Stomach (tissue), 9 donors: Measurements from ENCODE around the gene PRDM2. TPM values are rescaled to one million over a fixed set of nuclear protein-coding genes. Genes with fewer than 3 reads are reported as not detected.

Experiments used
- DNase-seq, 2 donors: peaks; one replicate each; pipeline versions ENCODE4 v3.0.0 to v3.0.0-alpha.2; 2013 to 2019
- H3K27ac ChIP-seq, 5 donors: fragments of 200-600 bp in 4 of 5; sonication (generic) in 4 of 5; one replicate each; pipeline ENCODE4 v1.5.1; 2013 to 2019; ENCODE audit warnings: mild to moderate bottlenecking in 1 of 5, moderate library complexity in 1 of 5
- H3K27me3 ChIP-seq, 3 donors: fragments of 200-600 bp; sonication (generic); one replicate each; pipeline ENCODE4 v1.5.1; 2017 to 2019; ENCODE audit warnings: mixed run types in 1 of 3
- H3K36me3 ChIP-seq, 4 donors: fragments of 200-600 bp; sonication (generic); 1 replicate in 3 of 4; 2 replicates in 1 of 4; pipeline ENCODE4 v1.5.1; 2016 to 2019
- H3K4me1 ChIP-seq, 4 donors: fragments of 200-600 bp; sonication (generic); one replicate each; pipeline ENCODE4 v1.5.1; 2016 to 2019
- H3K4me3 ChIP-seq, 4 donors: fragments of 200-600 bp; sonication (generic) in 3 of 4; one replicate each; pipeline ENCODE4 v1.5.1; 2016 to 2019; ENCODE audit warnings: mild to moderate bottlenecking in 1 of 4
- H3K9me3 ChIP-seq, 4 donors: fragments of 200-600 bp; sonication (generic); one replicate each; pipeline ENCODE4 v1.5.1; 2016 to 2019
- EP300 ChIP-seq: sonication (generic); formaldehyde crosslinking; IDR thresholded peaks from one replicate; pipeline ENCODE4 v1.6.1; 2017; ENCODE audit warnings: antibody characterized with exemption
- POLR2A ChIP-seq, 4 donors: fragments of 450-650 bp; IDR thresholded peaks; one replicate each; pipeline ENCODE4 v1.6.1; 2016; ENCODE audit warnings: antibody characterized with exemption in 4 of 4, control low read depth in 2 of 4, mild to moderate bottlenecking in 1 of 4, moderate library complexity in 1 of 4
- POLR2AphosphoS5 ChIP-seq, 3 donors: sonication (generic); formaldehyde crosslinking; IDR thresholded peaks; one replicate each; pipeline ENCODE4 v1.6.1; 2016; ENCODE audit warnings: antibody characterized with exemption in 3 of 3
- WGBS, 5 donors: extraction: QIAGEN DNeasy Blood & Tissue Kit in 3 of 5; methylation state at CpG; one replicate each; pipeline versions ENCODE4 v1.1.5 to v1.1.7; 2013 to 2018; 5-methylcytosine and 5-hydroxymethylcytosine counted together
- intact Hi-C: fragments of 100-400 bp; cut with DNase I; formaldehyde crosslinking; loops from one replicate; pipeline ENCODE4 v1.15.1; 2023; ENCODE audit warnings: low total_unique reads
- polyA plus RNA-seq, 3 donors: library from polyadenylated mRNA; stranded (reverse); fragments of 200-250 nt; gene quantifications; one replicate each; pipeline ENCODE4 v1.2.3, GENCODE V29; 2013
- total RNA-seq, 5 donors: library from RNA; depleted of rRNA; stranded (reverse); fragments of >200 nt; gene quantifications; one replicate each; pipeline versions ENCODE4 v1.1.0 to v1.2.3, GENCODE V29; 2014 to 2016
- TF ChIP-seq, protein P1 (sequence below), 7 experiments: fragments of 450-650 bp in 4 of 7; fragments of 200-600 bp in 3 of 7; sonication (generic) in 3 of 7; IDR thresholded peaks; one replicate each; pipeline ENCODE4 v1.5.1; 2016 to 2019; ENCODE audit warnings: antibody characterized with exemption in 7 of 7, control low read depth in 2 of 7, mild to moderate bottlenecking in 1 of 7
- donor health status: healthy with polysubstance abuse.
- donor health status: Bipolar disorder and iron deficiency.
- donor health status: healthy.

PRDM2 gene
- total and polyA plus RNA-seq, 8 donors: 10.1 to 77.7 (median 24.8) TPM

- H3K4me1 ChIP-seq: peaks cover 0 to 1% (median 0%) of the 10 kb centered on the region in 4 donors
- TF ChIP-seq, protein P1, sequence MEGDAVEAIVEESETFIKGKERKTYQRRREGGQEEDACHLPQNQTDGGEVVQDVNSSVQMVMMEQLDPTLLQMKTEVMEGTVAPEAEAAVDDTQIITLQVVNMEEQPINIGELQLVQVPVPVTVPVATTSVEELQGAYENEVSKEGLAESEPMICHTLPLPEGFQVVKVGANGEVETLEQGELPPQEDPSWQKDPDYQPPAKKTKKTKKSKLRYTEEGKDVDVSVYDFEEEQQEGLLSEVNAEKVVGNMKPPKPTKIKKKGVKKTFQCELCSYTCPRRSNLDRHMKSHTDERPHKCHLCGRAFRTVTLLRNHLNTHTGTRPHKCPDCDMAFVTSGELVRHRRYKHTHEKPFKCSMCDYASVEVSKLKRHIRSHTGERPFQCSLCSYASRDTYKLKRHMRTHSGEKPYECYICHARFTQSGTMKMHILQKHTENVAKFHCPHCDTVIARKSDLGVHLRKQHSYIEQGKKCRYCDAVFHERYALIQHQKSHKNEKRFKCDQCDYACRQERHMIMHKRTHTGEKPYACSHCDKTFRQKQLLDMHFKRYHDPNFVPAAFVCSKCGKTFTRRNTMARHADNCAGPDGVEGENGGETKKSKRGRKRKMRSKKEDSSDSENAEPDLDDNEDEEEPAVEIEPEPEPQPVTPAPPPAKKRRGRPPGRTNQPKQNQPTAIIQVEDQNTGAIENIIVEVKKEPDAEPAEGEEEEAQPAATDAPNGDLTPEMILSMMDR (IDR thresholded peaks at IDR 0.05): no peak
- TF ChIP-seq EP300: no peak
- no peak for TF ChIP-seq POLR2AphosphoS5 (IDR thresholded peaks at IDR 0.05)
- no peak for TF ChIP-seq POLR2A (IDR thresholded peaks at IDR 0.05)
- no peak overlapping the region for H3K27ac ChIP-seq
- 91 to 95% (median 92%) methylated on average over 10 to 14 of the region's 14 CpGs for WGBS, 5 donors
- no peaks in the 10 kb centered on the region for H3K27me3 ChIP-seq
- no peaks in the 10 kb centered on the region for H3K9me3 ChIP-seq
- H3K4me3 ChIP-seq: no peak overlapping the region
- H3K36me3 ChIP-seq: peaks cover 4 to 61% (median 52%) of the 10 kb centered on the region in 4 donors
- DNase-seq: no peak
- intact Hi-C loops: no loop called here
Measured at GRCh38 chr1:13793088-13793730, 93.2 kb downstream of the PRDM2 start.

DNA sequence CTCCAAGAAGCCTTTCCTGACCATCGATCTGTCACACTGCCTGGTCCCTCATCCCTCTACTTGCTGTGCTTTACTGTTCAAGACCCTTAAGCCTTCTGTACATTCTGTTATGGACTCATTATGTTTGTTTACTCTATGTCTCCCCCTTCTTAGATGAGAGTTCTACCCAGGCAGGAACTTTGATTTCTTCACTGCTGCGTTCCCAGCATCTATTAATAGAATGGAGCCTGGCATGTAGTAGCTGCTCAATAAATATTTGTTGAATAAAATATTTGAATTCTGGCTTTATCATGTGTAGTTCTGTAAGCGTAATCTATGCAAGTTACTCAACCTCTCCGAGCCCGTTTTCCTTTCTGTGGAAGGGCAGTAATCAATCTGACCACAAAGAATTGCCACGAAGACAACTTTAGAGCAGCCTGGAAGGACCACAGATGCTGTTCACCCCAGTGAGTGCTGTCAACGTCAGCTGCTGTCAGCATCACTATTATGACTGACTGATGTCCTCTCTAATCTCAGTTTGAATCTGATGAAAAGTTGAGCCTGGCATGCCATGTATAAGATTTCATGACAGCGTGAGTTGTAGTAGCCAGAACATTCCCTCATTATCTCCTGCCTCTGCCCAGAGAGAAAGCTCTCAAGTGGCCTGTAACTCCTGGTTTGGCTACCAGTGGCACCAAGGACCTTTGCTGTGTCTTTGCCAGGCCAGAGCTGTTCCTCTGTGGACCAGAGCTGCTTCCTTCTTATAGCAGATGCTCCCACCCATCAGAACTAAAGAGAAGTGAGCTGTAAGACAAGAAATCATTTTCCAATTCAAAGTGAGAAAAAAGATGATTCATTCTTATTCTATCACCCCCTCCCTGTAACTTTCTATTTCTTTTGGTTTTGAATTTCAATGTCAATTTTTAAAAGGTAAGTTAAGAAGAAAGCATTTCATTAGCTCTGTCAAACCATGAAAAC lies 94.5 kb downstream of the PRDM2 start:
- no peak overlapping the region for H3K27ac ChIP-seq
- no peak overlapping the region for H3K4me3 ChIP-seq
- H3K36me3 ChIP-seq: peaks cover 4 to 48% (median 39%) of the 10 kb centered on the region in 4 donors
- peaks cover 0 to 14% (median 4%) of the 10 kb centered on the region in 4 donors for H3K4me1 ChIP-seq
- WGBS, 5 donors: 57 to 79% (median 60%) methylated on average over 8 of the region's 8 CpGs
- no peaks in the 10 kb centered on the region for H3K27me3 ChIP-seq
- no peak for DNase-seq
- no peak for TF ChIP-seq POLR2A (IDR thresholded peaks at IDR 0.05)
- intact Hi-C loops: no loop called here
- no peaks in the 10 kb centered on the region for H3K9me3 ChIP-seq

DNA sequence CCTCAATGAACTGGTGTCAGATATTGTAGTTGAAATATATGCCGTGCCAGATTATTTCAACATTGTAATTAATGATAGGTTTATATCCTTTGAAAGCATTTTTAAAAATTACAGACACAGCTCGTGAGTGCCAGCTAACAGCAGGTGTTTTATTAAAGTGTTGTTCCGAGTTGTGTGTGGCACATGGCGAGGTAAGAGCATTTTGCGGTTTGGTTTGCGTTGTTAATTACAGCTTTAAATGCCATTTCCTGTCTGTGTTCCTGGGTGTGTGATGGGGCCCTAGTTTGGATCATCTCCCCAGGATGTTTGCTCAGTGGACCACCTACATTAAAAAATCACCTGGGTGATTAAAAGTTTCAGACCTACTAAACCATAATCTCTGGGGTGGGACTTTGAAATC lies 97.4 kb downstream of the PRDM2 start:
- peaks cover 27 to 41% (median 29%) of the 10 kb centered on the region in 4 donors for H3K4me1 ChIP-seq
- TF ChIP-seq, protein P1 (IDR thresholded peaks at IDR 0.05): no peak
- TF ChIP-seq POLR2AphosphoS5 (IDR thresholded peaks at IDR 0.05): no peak
- TF ChIP-seq POLR2A (IDR thresholded peaks at IDR 0.05): no peak
- TF ChIP-seq EP300: no peak
- no peak for DNase-seq

DNA sequence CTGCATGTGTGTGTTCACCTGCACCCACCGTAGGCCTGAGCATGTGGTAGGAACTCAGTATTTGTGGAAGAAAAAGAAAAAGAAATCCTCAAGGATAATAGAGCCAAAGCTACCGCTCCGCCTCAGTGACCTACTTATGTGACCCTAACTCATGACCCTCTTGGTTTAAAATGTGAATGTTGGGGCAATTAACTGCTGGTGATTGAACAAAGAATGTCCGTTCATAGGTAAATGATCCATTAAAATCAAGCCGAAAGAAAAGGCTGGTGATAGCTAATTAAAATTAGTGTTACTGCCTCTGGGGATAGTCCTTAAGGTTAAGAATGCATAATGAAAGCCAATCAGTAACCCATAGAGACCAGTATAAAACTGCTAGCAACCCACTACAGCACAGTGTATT lies 98.1 kb downstream of the PRDM2 start:
- Histone ChIP-seq H3K4me1 (peaks cover 27 to 41% (median 29%) of the 10 kb centered on the region in 4 donors), H3K36me3 (peaks cover 4 to 26% (median 21%) of the 10 kb centered on the region in 4 donors), H3K4me3 (no peak overlapping the region), H3K27ac (peak overlapping the region in 1 of 5 donors; percentile 73), H3K27me3 (no peaks in the 10 kb centered on the region), H3K9me3 (no peaks in the 10 kb centered on the region)
- DNase-seq: no peak
- intact Hi-C loops: no loop called here
- TF ChIP-seq EP300: no peak
- TF ChIP-seq POLR2AphosphoS5 (IDR thresholded peaks at IDR 0.05): no peak
- TF ChIP-seq, protein P1 (IDR thresholded peaks at IDR 0.05): no peak
- no peak for TF ChIP-seq POLR2A (IDR thresholded peaks at IDR 0.05)
- WGBS, 5 donors: 94 to 96% (median 95%) methylated on average over 5 of the region's 5 CpGs

More for the DNA sequence above, 97.4 kb downstream of the PRDM2 start:
- Histone ChIP-seq H3K9me3 (no peaks in the 10 kb centered on the region), H3K27me3 (no peaks in the 10 kb centered on the region), H3K36me3 (peaks cover 4 to 33% (median 27%) of the 10 kb centered on the region in 4 donors), H3K27ac (no peak overlapping the region), H3K4me3 (no peak overlapping the region)
- WGBS, 5 donors: 69 to 93% (median 75%) methylated on average over 6 of the region's 6 CpGs
- intact Hi-C loops: no loop called here
